Measurements from ENCODE around the gene TMEM140. TPM values are rescaled to one million over a fixed set of nuclear protein-coding genes. Genes with fewer than 3 reads are reported as not detected.

The TMEM140 gene
- total RNA-seq, 1 donor from 2014 or later = 23.3 TPM

DNA sequence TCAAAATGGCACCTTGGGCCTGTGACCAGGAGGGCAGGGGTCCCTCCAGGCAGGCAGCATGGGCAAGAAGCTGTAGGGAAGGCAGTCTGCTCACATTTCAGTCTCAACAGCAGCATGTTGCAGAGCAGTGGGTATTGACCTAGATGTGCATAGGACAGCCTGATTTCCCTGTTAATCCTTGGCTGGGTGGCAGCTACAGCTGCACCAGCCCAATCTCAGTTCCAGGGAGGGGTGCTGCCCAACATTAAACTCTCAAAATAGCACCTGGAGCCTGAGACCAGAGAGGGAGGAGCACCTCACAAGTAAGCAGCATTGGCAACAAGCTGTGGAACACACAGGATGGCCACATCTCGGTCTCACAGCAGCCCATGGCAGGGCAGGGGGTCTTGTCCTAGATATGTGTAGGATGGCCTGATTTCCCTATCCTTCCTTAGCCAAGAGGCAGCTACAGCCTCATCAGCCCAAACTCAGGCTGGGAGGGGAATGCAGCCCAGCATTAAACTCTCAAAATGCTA, 10.3 kb downstream of the TMEM140 start:
- H3K36me3 ChIP-seq = peaks cover 29% of the 10 kb centered on the region
- no peaks in the 10 kb centered on the region for H3K27me3 ChIP-seq (ENCODE audit: low read depth)
- TF ChIP-seq, protein P1, sequence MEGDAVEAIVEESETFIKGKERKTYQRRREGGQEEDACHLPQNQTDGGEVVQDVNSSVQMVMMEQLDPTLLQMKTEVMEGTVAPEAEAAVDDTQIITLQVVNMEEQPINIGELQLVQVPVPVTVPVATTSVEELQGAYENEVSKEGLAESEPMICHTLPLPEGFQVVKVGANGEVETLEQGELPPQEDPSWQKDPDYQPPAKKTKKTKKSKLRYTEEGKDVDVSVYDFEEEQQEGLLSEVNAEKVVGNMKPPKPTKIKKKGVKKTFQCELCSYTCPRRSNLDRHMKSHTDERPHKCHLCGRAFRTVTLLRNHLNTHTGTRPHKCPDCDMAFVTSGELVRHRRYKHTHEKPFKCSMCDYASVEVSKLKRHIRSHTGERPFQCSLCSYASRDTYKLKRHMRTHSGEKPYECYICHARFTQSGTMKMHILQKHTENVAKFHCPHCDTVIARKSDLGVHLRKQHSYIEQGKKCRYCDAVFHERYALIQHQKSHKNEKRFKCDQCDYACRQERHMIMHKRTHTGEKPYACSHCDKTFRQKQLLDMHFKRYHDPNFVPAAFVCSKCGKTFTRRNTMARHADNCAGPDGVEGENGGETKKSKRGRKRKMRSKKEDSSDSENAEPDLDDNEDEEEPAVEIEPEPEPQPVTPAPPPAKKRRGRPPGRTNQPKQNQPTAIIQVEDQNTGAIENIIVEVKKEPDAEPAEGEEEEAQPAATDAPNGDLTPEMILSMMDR (IDR thresholded peaks at IDR 0.05; ENCODE audit: borderline replicate concordance) = no peak
- peak overlapping the region; percentile 88 for H3K27ac ChIP-seq (replicated peaks)
- H3K4me1 ChIP-seq = peaks cover 65% of the 10 kb centered on the region
- no peak for DNase-seq
- H3K9me3 ChIP-seq (replicated peaks) = peaks cover 39% of the 10 kb centered on the region
- peak overlapping the region; percentile 15 for H3K4me3 ChIP-seq
- intact Hi-C loops (cut with micrococcal nuclease) = no loop called here

- H3K9me3 ChIP-seq (replicated peaks) = peaks cover 33% of the 10 kb centered on the region
- TF ChIP-seq, protein P1 (IDR thresholded peaks at IDR 0.05; ENCODE audit: borderline replicate concordance) = no peak
- H3K36me3 ChIP-seq = peaks cover 23% of the 10 kb centered on the region
- no peak for DNase-seq
- H3K4me3 ChIP-seq = peak overlapping the region; percentile 15
- H3K27ac ChIP-seq (replicated peaks) = peak overlapping the region; percentile 88
- intact Hi-C loops (cut with micrococcal nuclease) = no loop called here
- H3K27me3 ChIP-seq (ENCODE audit: low read depth) = no peaks in the 10 kb centered on the region
- peaks cover 66% of the 10 kb centered on the region for H3K4me1 ChIP-seq
These were observed 11.0 kb downstream of the TMEM140 start for GRCh38 chr7:135158874-135159273.

DNA sequence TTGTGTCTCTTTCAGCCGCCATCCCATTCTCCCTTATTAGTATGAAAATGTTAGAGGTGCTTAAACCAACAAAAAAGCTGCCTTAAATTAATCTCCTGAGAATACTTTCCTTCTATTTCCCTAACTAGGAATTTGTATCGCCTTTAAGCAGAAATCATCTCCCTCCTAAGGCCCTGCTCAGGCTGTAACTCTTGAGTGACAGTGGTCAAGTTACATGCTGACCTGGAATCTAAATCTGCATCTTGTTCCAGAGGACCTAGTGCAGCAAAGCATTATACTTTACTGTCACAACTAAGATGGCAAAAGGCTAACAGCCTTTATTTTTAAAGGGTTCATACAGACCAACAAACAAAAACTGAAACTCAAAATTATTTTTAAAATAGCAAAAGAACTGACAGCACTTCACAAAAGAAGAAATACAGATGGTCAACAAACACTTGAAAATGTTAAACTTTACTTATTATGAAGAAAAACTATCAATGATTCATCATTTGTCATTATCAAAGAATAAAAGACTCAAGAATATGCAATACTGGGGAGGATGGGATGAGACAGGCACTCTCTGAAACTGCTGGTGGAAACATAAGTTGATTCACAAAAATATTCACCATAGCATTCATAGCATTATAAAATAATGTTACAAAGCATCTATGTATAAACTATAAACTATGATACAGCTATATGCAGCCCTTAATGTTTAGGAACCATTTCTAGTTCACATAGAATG, 11.7 kb downstream of the TMEM140 start:
- intact Hi-C loops (cut with micrococcal nuclease) = no loop called here
- DNase-seq = no peak
- no peaks in the 10 kb centered on the region for H3K27me3 ChIP-seq (ENCODE audit: low read depth)
- H3K9me3 ChIP-seq (replicated peaks) = peaks cover 27% of the 10 kb centered on the region
- peak overlapping the region; percentile 15 for H3K4me3 ChIP-seq
- TF ChIP-seq, protein P1 (IDR thresholded peaks at IDR 0.05; ENCODE audit: borderline replicate concordance) = no peak
- H3K27ac ChIP-seq (replicated peaks) = peak overlapping the region; percentile 88
- H3K4me1 ChIP-seq = peaks cover 66% of the 10 kb centered on the region
- H3K36me3 ChIP-seq = peaks cover 21% of the 10 kb centered on the region

DNA sequence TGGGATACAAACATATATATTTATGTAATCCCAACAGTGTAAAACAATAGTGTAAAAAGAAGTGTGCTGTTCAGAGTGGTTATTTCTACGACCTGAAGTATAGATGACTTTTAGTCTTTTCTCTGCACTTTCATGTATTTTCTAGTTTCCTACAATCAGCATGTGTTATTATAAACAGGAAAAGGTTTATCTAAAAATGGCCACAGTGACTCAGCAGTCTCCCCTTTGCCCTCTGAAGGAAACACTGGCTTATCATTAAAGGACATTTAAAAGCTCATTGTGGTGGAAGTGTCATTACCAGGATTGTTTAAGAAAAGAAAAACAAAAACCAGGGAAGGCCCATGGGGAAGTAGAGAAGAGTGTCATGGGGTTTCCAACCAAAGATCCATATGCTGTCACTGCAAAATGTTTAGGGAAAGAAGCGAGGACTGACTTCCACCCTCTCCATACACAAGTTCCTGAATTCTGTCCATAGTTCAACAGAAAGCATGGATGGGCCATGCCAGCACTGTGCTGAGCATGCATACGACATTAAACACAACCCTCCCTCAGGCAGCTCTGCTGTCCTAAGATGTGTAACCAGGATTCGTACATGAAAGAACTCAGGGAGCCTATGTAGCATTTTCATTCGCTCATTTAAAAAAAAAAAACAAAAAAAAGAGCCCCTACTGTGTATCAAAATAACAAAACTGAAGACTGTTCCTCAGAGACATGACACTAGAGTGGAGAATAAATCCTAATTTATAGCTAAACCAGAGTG, 12.4 kb downstream of the TMEM140 start:
- H3K27ac ChIP-seq (replicated peaks) = peak overlapping the region; percentile 88
- intact Hi-C loops (cut with micrococcal nuclease) = no loop called here
- TF ChIP-seq, protein P1 (IDR thresholded peaks at IDR 0.05; ENCODE audit: borderline replicate concordance) = no peak
- DNase-seq = no peak
- peak overlapping the region; percentile 28 for H3K4me3 ChIP-seq
- H3K4me1 ChIP-seq = peaks cover 71% of the 10 kb centered on the region
- H3K27me3 ChIP-seq (ENCODE audit: low read depth) = no peaks in the 10 kb centered on the region
- H3K9me3 ChIP-seq (replicated peaks) = peaks cover 20% of the 10 kb centered on the region
- peaks cover 29% of the 10 kb centered on the region for H3K36me3 ChIP-seq

DNA sequence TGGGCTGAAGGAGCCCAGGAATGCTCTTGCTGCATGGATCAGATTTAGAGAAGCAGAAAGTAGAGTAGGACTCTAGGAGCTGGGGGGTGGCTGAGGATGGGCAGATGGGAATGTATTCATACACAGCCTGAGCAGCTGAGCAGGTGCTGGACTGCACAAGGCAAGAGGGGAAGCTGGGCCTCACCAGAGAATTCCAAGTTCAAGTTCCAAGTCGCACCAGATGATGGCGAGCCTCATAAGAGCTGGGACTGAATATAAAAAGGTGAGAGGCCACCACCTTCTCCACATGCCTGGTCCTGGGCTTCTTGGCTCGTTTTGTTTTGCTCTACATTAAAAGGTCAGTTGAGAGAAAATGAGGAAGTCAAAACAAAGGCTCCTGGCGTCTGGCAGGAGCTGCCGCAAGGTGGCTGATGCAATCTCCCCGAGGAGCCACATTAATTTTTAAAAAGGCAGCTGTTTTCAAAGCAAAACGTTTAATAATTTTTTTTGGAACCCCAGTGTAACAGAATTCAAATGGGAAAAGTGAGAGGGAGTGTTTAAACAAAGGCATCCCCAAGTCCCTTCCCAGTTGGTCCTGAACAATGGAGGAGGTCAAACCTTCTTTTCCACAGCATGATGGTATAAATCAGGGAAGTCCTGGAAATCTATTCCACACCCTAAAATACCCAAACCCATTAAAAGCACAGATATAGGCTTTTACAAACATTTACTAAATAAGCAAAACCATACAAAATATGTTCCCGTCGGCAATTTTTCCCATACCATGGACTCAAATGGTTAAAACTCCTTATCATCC, 13.2 kb downstream of the TMEM140 start:
- peaks cover 29% of the 10 kb centered on the region for H3K36me3 ChIP-seq
- H3K27me3 ChIP-seq (ENCODE audit: low read depth) = no peaks in the 10 kb centered on the region
- peak overlapping the region; percentile 88 for H3K27ac ChIP-seq (replicated peaks)
- intact Hi-C loops (cut with micrococcal nuclease) = no loop called here
- peaks cover 12% of the 10 kb centered on the region for H3K9me3 ChIP-seq (replicated peaks)
- DNase-seq = no peak
- TF ChIP-seq, protein P1 (IDR thresholded peaks at IDR 0.05; ENCODE audit: borderline replicate concordance) = peak; percentile 20
- peak overlapping the region; percentile 28 for H3K4me3 ChIP-seq
- peaks cover 78% of the 10 kb centered on the region for H3K4me1 ChIP-seq
